ENCODE data around the gene USP3. TPM values are rescaled to one million over a fixed set of nuclear protein-coding genes. Genes with fewer than 3 reads are reported as not detected.

USP3 gene
- total RNA-seq, 2 donors from 2014 or later = 48.8 to 50.1 TPM

GRCh38 chr15:63605036-63605435, 100.6 kb downstream of the USP3 start:
- H3K4me1 ChIP-seq = peaks cover 10% of the 10 kb centered on the region
- intact Hi-C loops (cut with DNase I) = no loop called here

GRCh38 chr15:63605816-63606215, 101.4 kb downstream of the USP3 start:
- DNase-seq (no peak), ATAC-seq (no peak)
- H3K27ac ChIP-seq = no peak overlapping the region
- no peaks in the 10 kb centered on the region for H3K27me3 ChIP-seq
- peaks cover 13% of the 10 kb centered on the region for H3K4me1 ChIP-seq
- TF ChIP-seq POLR2A (IDR thresholded peaks at IDR 0.05) (no peak), CTCF (IDR thresholded peaks at IDR 0.05) (no peak)
- H3K4me3 ChIP-seq = no peak overlapping the region
- peaks cover 0 to 3% of the 10 kb centered on the region in 2 donors for H3K36me3 ChIP-seq (replicated peaks in 1 of 2; ENCODE audit: insufficient read depth in 1 of 2, low read depth in 2 of 2)
- intact Hi-C loops (cut with DNase I) = no loop called here
- 69 to 81% methylated on average over 5 to 7 of the region's 7 CpGs for WGBS, 2 donors
- H3K9me3 ChIP-seq = no peaks in the 10 kb centered on the region

More at GRCh38 chr15:63605036-63605435, 100.6 kb downstream of the USP3 start:
- ATAC-seq (no peak), DNase-seq (no peak)
- no peak for TF ChIP-seq CTCF (IDR thresholded peaks at IDR 0.05)
- no peak for TF ChIP-seq POLR2A (IDR thresholded peaks at IDR 0.05)
- H3K9me3 ChIP-seq = no peaks in the 10 kb centered on the region
- H3K27ac ChIP-seq = no peak overlapping the region
- no peak overlapping the region for H3K4me3 ChIP-seq
- 88 to 100% methylated on average over 3 of the region's 3 CpGs for WGBS, 2 donors
- H3K27me3 ChIP-seq = no peaks in the 10 kb centered on the region
- H3K36me3 ChIP-seq (replicated peaks in 1 of 2; ENCODE audit: insufficient read depth in 1 of 2, low read depth in 2 of 2) = peaks cover 0 to 3% of the 10 kb centered on the region in 2 donors

GRCh38 chr15:63606308-63606707, 101.9 kb downstream of the USP3 start:
- 59 to 73% methylated on average over 2 of the region's 2 CpGs for WGBS, 2 donors
- H3K27ac ChIP-seq = no peak overlapping the region
- DNase-seq = no peak
- intact Hi-C loops (cut with DNase I) = no loop called here
- peaks cover 0 to 3% of the 10 kb centered on the region in 2 donors for H3K36me3 ChIP-seq (replicated peaks in 1 of 2; ENCODE audit: insufficient read depth in 1 of 2, low read depth in 2 of 2)
- H3K9me3 ChIP-seq = no peaks in the 10 kb centered on the region
- H3K4me3 ChIP-seq = no peak overlapping the region
- no peaks in the 10 kb centered on the region for H3K27me3 ChIP-seq
- H3K4me1 ChIP-seq = peaks cover 15% of the 10 kb centered on the region
- TF ChIP-seq POLR2A (IDR thresholded peaks at IDR 0.05) = no peak
- ATAC-seq = no peak

- WGBS, 2 donors = 92 to 94% methylated on average over 15 of the region's 15 CpGs
- DNase-seq (no peak), ATAC-seq (no peak)
- H3K36me3 ChIP-seq (replicated peaks in 1 of 2; ENCODE audit: insufficient read depth in 1 of 2, low read depth in 2 of 2) = peaks cover 0 to 7% of the 10 kb centered on the region in 2 donors
- H3K4me1 ChIP-seq = peaks cover 8% of the 10 kb centered on the region
- no peak for TF ChIP-seq POLR2A (IDR thresholded peaks at IDR 0.05)
- TF ChIP-seq CTCF (IDR thresholded peaks at IDR 0.05) = no peak
- no peak overlapping the region for H3K4me3 ChIP-seq
- H3K27me3 ChIP-seq = no peaks in the 10 kb centered on the region
- no peaks in the 10 kb centered on the region for H3K9me3 ChIP-seq
- H3K27ac ChIP-seq = no peak overlapping the region
- intact Hi-C loops (cut with DNase I) = no loop called here
Measured at GRCh38 chr15:63608989-63609388, 104.6 kb downstream of the USP3 start.

- TF ChIP-seq CTCF (IDR thresholded peaks at IDR 0.05) (no peak), POLR2A (IDR thresholded peaks at IDR 0.05) (no peak)
- 78 to 83% methylated on average over 6 of the region's 6 CpGs for WGBS, 2 donors
- Histone ChIP-seq H3K27me3 (no peaks in the 10 kb centered on the region), H3K9me3 (no peaks in the 10 kb centered on the region), H3K4me1 (peaks cover 8% of the 10 kb centered on the region), H3K27ac (no peak overlapping the region), H3K36me3 (replicated peaks in 1 of 2; ENCODE audit: insufficient read depth in 1 of 2, low read depth in 2 of 2) (peaks cover 0 to 7% of the 10 kb centered on the region in 2 donors), H3K4me3 (no peak overlapping the region)
- intact Hi-C loops (cut with DNase I) = no loop called here
- ATAC-seq = no peak
- DNase-seq = no peak
Measured at GRCh38 chr15:63609448-63609847, 105.1 kb downstream of the USP3 start.

Measured in body of pancreas (tissue), 4 donors.